Progenitor cell of endocrine pancreas (in vitro differentiated cells): ENCODE measurements around the gene SEC22C. TPM values are rescaled to one million over a fixed set of nuclear protein-coding genes. Genes with fewer than 3 reads are reported as not detected.

Experiments
- DNase-seq: peaks from one replicate; pipeline ENCODE4 v3.0.0; 2021; ENCODE audit warnings: low spot score; ENCODE audit not compliant: unreplicated experiment
- H3K27ac Mint-ChIP-seq: 2 replicates; pipeline ENCODE4 v1.8.0; 2021; ENCODE audit warnings: mild to moderate bottlenecking, moderate library complexity, mixed read lengths
- H3K27me3 Mint-ChIP-seq: 2 replicates; pipeline ENCODE4 v1.8.0; 2021; ENCODE audit warnings: mixed read lengths
- H3K36me3 Mint-ChIP-seq: 2 replicates; pipeline ENCODE4 v1.8.0; 2022; ENCODE audit warnings: mixed read lengths; ENCODE audit not compliant: insufficient read depth
- H3K4me1 Mint-ChIP-seq: 2 replicates; pipeline ENCODE4 v1.8.0; 2021; ENCODE audit warnings: low read depth, mixed read lengths
- H3K4me3 Mint-ChIP-seq: 2 replicates; pipeline ENCODE4 v1.8.0; 2021; ENCODE audit warnings: low read depth, mild to moderate bottlenecking, moderate library complexity, mixed read lengths
- H3K9me3 Mint-ChIP-seq: 2 replicates; pipeline ENCODE4 v1.8.0; 2021; ENCODE audit warnings: low read depth, mixed read lengths
- total RNA-seq: library from RNA; stranded (reverse); gene quantifications from 2 replicates; pipeline ENCODE4 v1.2.1, GENCODE V29; 2021
- TF ChIP-seq, protein P1 (sequence below): fragments of 200-600 bp; sonication (generic); IDR thresholded peaks from one replicate; pipeline ENCODE4 v1.5.0; 2021; ENCODE audit warnings: antibody characterized with exemption, mild to moderate bottlenecking; ENCODE audit not compliant: unreplicated experiment

Gene SEC22C
- total RNA-seq, 1 donor from 2014 or later, result 40.2 TPM

DNA sequence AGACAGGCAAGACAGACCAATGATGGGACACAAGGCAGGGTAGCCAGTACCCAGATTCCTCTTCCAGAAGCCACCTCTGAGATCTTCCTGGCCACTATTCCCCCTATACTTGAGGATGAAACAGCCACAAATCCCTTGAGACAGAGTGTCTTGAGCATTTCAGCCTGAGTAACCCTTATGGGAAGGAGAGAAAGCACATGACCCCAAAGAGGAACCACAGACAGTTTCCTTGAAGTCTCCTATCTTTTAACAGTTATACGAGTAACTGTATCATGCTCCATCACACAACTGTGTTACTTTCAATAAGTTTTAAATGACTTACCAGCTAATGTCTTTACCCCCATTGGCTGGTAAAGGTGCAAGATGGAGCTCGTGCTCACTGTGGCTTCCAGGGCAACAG, 70.0 kb downstream of the SEC22C start:
- Mint-ChIP-seq H3K4me1 (peaks cover 11% of the 10 kb centered on the region), H3K4me3 (no peak overlapping the region), H3K27me3 (peaks cover 12% of the 10 kb centered on the region), H3K9me3 (no peaks in the 10 kb centered on the region), H3K27ac (no peak overlapping the region), H3K36me3 (no peaks in the 10 kb centered on the region)
- no peak for DNase-seq
- TF ChIP-seq, protein P1, sequence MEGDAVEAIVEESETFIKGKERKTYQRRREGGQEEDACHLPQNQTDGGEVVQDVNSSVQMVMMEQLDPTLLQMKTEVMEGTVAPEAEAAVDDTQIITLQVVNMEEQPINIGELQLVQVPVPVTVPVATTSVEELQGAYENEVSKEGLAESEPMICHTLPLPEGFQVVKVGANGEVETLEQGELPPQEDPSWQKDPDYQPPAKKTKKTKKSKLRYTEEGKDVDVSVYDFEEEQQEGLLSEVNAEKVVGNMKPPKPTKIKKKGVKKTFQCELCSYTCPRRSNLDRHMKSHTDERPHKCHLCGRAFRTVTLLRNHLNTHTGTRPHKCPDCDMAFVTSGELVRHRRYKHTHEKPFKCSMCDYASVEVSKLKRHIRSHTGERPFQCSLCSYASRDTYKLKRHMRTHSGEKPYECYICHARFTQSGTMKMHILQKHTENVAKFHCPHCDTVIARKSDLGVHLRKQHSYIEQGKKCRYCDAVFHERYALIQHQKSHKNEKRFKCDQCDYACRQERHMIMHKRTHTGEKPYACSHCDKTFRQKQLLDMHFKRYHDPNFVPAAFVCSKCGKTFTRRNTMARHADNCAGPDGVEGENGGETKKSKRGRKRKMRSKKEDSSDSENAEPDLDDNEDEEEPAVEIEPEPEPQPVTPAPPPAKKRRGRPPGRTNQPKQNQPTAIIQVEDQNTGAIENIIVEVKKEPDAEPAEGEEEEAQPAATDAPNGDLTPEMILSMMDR, result no peak

- Mint-ChIP-seq H3K36me3 (no peaks in the 10 kb centered on the region), H3K4me3 (no peak overlapping the region), H3K27ac (no peak overlapping the region), H3K27me3 (peaks cover 12% of the 10 kb centered on the region), H3K9me3 (no peaks in the 10 kb centered on the region), H3K4me1 (peaks cover 11% of the 10 kb centered on the region)
- TF ChIP-seq, protein P1, result no peak
- no peak for DNase-seq
These were observed 70.6 kb downstream of the SEC22C start for GRCh38 chr3:42511201-42511600.

DNA sequence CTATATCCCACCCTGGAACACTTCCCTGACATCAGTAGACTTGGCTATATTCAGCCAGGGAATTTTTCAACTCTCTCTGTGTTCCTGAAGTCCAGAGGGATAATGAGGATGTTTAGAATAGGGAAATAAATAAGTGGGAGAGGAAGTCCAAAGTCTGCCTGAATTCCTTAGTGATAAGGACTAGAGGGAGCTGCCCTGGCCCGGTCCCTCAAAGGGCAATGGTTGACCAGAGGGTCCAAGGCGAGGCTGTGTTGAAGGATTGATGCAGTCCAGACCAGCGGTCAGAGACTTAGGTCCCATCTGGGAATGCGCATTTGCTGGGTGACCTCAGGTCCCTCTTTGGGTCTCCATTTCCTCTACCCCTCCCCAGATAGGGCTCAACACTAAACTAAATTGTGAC, 71.4 kb downstream of the SEC22C start:
- Mint-ChIP-seq H3K27ac (no peak overlapping the region), H3K9me3 (no peaks in the 10 kb centered on the region), H3K4me3 (no peak overlapping the region), H3K27me3 (peaks cover 12% of the 10 kb centered on the region), H3K36me3 (no peaks in the 10 kb centered on the region), H3K4me1 (peaks cover 11% of the 10 kb centered on the region)
- TF ChIP-seq, protein P1, result no peak
- DNase-seq, result no peak

- TF ChIP-seq, protein P1, result no peak
- Mint-ChIP-seq H3K4me1 (peaks cover 11% of the 10 kb centered on the region), H3K9me3 (no peaks in the 10 kb centered on the region), H3K27me3 (peaks cover 15% of the 10 kb centered on the region), H3K36me3 (no peaks in the 10 kb centered on the region), H3K4me3 (no peak overlapping the region), H3K27ac (no peak overlapping the region)
- DNase-seq, result no peak
These were observed 72.7 kb downstream of the SEC22C start for GRCh38 chr3:42509111-42509510.

- Mint-ChIP-seq H3K4me1 (peaks cover 11% of the 10 kb centered on the region), H3K36me3 (no peaks in the 10 kb centered on the region), H3K4me3 (no peak overlapping the region), H3K27ac (no peak overlapping the region), H3K9me3 (no peaks in the 10 kb centered on the region), H3K27me3 (peaks cover 20% of the 10 kb centered on the region)
- DNase-seq, result no peak
- TF ChIP-seq, protein P1, result no peak
These were observed 73.2 kb downstream of the SEC22C start for GRCh38 chr3:42508562-42508961.
